Measurements from ENCODE around the gene GAS2.

The GAS2 gene

DNA sequence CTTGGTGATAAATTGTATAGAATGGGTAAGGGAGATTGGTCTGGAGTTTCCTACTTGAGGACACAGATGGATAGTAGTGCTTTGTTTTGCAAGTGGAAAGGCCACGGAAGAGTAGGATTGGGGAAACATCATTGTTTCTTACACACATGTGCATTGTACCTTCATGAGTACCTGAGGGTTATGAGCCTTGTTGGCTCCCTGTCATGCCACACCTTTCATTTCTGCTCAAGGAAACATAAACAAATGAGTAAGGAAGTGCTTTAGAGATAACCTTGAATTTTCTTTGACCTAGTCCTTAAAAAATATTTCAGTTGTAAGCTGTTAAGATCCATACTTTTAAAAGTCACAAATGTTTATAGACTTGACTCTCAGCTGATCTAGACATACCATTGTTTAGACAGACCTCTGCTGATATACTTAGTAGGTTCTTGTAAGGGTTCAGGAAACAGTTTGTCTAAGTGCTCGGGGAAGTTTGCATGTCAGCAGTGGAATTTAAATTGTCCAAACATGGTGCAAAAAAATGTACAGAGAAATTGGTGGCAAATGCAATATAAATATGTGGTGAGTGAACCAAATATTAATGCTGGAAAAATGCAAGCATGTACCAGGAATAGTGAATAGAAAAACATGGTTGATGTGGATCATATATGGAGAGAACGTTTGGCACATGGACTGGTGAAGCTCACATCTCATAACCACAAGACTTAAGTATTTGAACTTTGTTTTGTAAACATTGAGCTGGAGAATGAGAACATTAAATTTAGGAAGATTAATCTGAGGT, 40.9 kb downstream of the GAS2 start:
- no peak for TF ChIP-seq CTCF (IDR thresholded peaks at IDR 0.05; ENCODE audit: low read depth, low read length)
- DNase-seq (ENCODE audit: extremely low read depth, low read depth) = no peak

- no peak for DNase-seq (ENCODE audit: extremely low read depth, low read depth)
- no peak for TF ChIP-seq CTCF (IDR thresholded peaks at IDR 0.05; ENCODE audit: low read depth, low read length)
These were observed 44.8 kb downstream of the GAS2 start for GRCh38 chr11:22711071-22711770.

DNA sequence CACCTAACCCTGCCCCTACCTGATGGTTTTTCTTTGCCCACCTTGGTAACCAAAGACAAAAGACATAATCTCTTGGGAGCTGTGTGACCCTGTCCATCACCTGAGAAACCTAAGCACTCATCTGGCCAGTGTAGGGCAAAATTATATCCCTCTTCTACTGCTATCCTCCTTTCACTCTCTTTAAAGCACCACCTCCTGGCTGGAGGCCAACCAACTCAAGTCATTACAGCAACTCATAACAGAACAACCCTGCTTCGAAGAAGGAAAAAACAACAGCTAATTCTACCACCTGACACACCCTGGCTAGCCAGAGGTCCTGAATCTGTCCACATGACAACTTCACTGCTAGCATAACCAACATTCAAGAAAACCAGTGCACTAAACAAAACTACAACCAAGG, 45.5 kb downstream of the GAS2 start:
- no peak for TF ChIP-seq CTCF (IDR thresholded peaks at IDR 0.05; ENCODE audit: low read depth, low read length)
- DNase-seq (ENCODE audit: extremely low read depth, low read depth) = no peak

- DNase-seq (ENCODE audit: extremely low read depth, low read depth) = no peak
- TF ChIP-seq CTCF (IDR thresholded peaks at IDR 0.05; ENCODE audit: low read depth, low read length) = no peak
These were observed 46.9 kb downstream of the GAS2 start for GRCh38 chr11:22713336-22713735.

DNA sequence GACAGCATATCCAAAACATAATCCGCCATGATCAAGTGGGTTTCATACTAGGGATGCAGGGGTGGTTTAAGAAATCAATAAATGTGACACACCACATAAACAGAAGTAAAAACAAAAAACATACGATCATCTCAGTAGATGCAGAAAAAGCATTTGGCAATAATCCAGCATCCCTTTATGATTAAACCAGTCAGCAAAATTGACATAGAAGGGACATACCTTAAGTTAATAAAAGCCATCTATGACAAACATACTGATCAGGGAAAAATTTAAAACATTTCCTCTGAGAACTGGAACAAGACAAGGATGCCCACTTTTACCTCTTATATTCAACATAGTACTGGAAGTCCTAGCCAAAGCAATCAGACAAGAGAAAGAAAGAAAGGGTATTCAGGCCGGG, 49.6 kb downstream of the GAS2 start:
- no peak for TF ChIP-seq CTCF (IDR thresholded peaks at IDR 0.05; ENCODE audit: low read depth, low read length)

GRCh38 chr11:22720457-22720856, 54.0 kb downstream of the GAS2 start:
- no peak for DNase-seq (ENCODE audit: extremely low read depth, low read depth)
- no peak for TF ChIP-seq CTCF (IDR thresholded peaks at IDR 0.05; ENCODE audit: low read depth, low read length)

More for the DNA sequence above, 49.6 kb downstream of the GAS2 start:
- DNase-seq (ENCODE audit: extremely low read depth, low read depth) = no peak

DNA sequence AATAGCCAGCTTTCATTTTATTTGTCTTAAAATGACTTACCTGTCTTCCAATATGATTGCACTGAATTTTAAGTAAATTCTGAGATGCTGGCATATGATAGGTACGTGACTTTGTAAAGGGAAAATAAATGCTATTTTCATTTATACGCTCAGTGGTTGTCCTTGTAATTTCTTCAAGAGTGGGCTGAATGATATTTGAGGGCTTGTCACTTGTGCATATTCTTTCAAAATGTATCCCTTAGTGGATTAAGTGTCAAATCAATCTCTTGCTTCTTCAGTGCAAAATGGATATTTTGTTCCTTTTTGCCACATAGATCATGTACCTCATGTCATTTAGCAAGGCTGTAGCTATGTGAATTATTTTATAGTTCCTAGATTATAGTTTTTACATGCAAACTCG, 56.9 kb downstream of the GAS2 start:
- TF ChIP-seq CTCF (IDR thresholded peaks at IDR 0.05; ENCODE audit: low read depth, low read length) = no peak
- no peak for DNase-seq (ENCODE audit: extremely low read depth, low read depth)

Measured in AG09319 (cell line).